Inflammatory macrophage treated with lipopolysaccharide for 1 hour (primary cell): ENCODE results near the gene MSL3.
A peak's percentile ranks its signal among the peaks of the same experiment; 100 is the strongest.

Experiments used
- DNase-seq, 2 donors: peaks; one replicate each; pipeline ENCODE4 v3.0.0-alpha.2; 2020 to 2022

MSL3 gene

GRCh38 chrX:11759461-11760311, 1.6 kb downstream of the MSL3 start:
- DNase-seq = peak; percentile 79 to 87

GRCh38 chrX:11760958-11761357, 2.9 kb downstream of the MSL3 start:
- no peak for DNase-seq

GRCh38 chrX:11764602-11765067, 6.6 kb downstream of the MSL3 start:
- DNase-seq = no peak

- no peak for DNase-seq
Measured at GRCh38 chrX:11765449-11765848, 7.4 kb downstream of the MSL3 start.

GRCh38 chrX:11766487-11766886, 8.4 kb downstream of the MSL3 start:
- no peak for DNase-seq

GRCh38 chrX:11768039-11768438, 10.0 kb downstream of the MSL3 start:
- DNase-seq = peak in 1 of 2 donors; percentile 8

- peak; percentile 37 to 56 for DNase-seq
Measured at GRCh38 chrX:11770320-11770719, 12.3 kb downstream of the MSL3 start.

- DNase-seq = no peak
Measured at GRCh38 chrX:11778230-11778629, 20.2 kb downstream of the MSL3 start.

- DNase-seq = no peak
Measured at GRCh38 chrX:11781133-11781532, 23.1 kb downstream of the MSL3 start.

GRCh38 chrX:11781734-11782370, 23.8 kb downstream of the MSL3 start:
- no peak for DNase-seq

- no peak for DNase-seq
Measured at GRCh38 chrX:11784543-11784942, 26.5 kb downstream of the MSL3 start.

- DNase-seq = no peak
Measured at GRCh38 chrX:11786862-11787261, 28.8 kb downstream of the MSL3 start.

GRCh38 chrX:11787564-11787963, 29.5 kb downstream of the MSL3 start:
- DNase-seq = peak; percentile 8 to 68

GRCh38 chrX:11789809-11790208, 31.8 kb downstream of the MSL3 start:
- DNase-seq = no peak

- no peak for DNase-seq
Measured at GRCh38 chrX:11791090-11791489, 33.1 kb downstream of the MSL3 start.

GRCh38 chrX:11791537-11791936, 33.5 kb downstream of the MSL3 start:
- DNase-seq = no peak

GRCh38 chrX:11792461-11793421, 34.7 kb downstream of the MSL3 start:
- DNase-seq = no peak

GRCh38 chrX:11793734-11794133, 35.7 kb downstream of the MSL3 start:
- DNase-seq = no peak

GRCh38 chrX:11813341-11813740, 55.3 kb downstream of the MSL3 start:
- no peak for DNase-seq
